Spleen (tissue), 7 donors: ENCODE measurements around the gene MOGAT3.

ENCODE experiments used
- POLR2AphosphoS5 ChIP-seq, 3 donors: sonication (generic); formaldehyde crosslinking; IDR thresholded peaks; one replicate each; pipeline ENCODE4 v1.5.1; 2017; ENCODE audit warnings: antibody characterized with exemption in 3 of 3
- TF ChIP-seq, protein P1 (sequence below), 11 experiments: fragments of 200-600 bp in 7 of 11; fragments of 450-650 bp in 4 of 11; sonication (generic) in 4 of 11; IDR thresholded peaks in 8 of 11; conservative IDR thresholded peaks in 3 of 11; 1 replicate in 7 of 11; 2 replicates in 4 of 11; pipeline versions ENCODE4 v1.4.0 to v1.8.0; 2016 to 2021; ENCODE audit warnings: antibody characterized with exemption in 11 of 11, inconsistent platforms in 4 of 11, mild to moderate bottlenecking in 1 of 11
- donor health status: DM: no; HTN: no; CAD: no; lungs with moderate emphysema.
- donor health status: DM: no; HTN: no; CAD: no.
- donor health status: DM: no; HTN: no; CAD: no.

DNA sequence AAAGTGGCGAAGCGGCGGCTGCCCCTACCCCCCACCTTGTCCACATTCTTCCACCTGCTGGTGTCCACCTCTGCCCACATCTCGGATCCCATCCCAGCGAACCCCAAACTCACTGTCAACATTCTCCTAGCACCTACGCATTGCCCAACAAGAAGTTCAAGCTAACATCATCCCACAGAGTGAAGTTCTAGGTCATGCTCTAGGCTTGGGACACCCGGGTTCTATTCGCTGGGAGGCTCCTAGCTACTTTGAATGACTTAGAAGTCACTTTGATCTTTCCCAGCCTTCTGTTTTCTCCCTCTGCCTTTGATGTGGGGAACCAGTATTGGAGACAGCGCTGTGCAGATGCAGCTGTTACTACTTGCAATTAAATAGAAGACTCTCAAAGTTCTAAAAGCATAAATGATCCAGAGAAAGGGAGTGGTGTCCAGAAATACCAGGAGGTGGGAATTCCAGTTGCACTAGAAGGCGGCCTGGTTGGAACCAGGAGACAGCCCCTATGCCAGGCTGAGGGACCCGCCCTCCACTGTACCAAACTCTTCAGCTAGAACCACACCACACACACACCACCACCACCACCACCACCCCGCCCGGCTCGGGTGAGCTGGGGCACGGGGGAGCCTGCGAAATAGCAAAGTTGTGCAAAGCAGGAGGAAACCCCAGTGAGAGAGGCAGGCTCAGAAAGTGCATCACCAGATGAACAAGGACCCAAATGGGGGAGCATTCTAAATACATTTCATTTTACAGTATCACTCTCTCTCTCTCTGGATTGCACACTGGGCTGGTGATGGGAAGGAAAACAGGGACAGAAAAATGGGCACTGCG lies 30.0 kb downstream of the MOGAT3 start:
- TF ChIP-seq, protein P1, sequence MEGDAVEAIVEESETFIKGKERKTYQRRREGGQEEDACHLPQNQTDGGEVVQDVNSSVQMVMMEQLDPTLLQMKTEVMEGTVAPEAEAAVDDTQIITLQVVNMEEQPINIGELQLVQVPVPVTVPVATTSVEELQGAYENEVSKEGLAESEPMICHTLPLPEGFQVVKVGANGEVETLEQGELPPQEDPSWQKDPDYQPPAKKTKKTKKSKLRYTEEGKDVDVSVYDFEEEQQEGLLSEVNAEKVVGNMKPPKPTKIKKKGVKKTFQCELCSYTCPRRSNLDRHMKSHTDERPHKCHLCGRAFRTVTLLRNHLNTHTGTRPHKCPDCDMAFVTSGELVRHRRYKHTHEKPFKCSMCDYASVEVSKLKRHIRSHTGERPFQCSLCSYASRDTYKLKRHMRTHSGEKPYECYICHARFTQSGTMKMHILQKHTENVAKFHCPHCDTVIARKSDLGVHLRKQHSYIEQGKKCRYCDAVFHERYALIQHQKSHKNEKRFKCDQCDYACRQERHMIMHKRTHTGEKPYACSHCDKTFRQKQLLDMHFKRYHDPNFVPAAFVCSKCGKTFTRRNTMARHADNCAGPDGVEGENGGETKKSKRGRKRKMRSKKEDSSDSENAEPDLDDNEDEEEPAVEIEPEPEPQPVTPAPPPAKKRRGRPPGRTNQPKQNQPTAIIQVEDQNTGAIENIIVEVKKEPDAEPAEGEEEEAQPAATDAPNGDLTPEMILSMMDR (IDR thresholded peaks at IDR 0.05 in 8 of 11, conservative IDR thresholded peaks at IDR 0.05 in 3 of 11): no peak
- TF ChIP-seq POLR2AphosphoS5 (IDR thresholded peaks at IDR 0.05): no peak
